HUES6 (cell line): Measurements from ENCODE around the gene ZSWIM3.

ENCODE experiments used
- H3K27ac ChIP-seq: 2 replicates; pipeline ENCODE4 v1.7.0; 2013; ENCODE audit warnings: low read depth, mild to moderate bottlenecking, low read length, inconsistent platforms
- H3K27me3 ChIP-seq: 2 replicates; pipeline ENCODE4 v1.6.1; 2013; ENCODE audit warnings: low read length; ENCODE audit not compliant: control insufficient read depth, insufficient read depth
- H3K36me3 ChIP-seq: 2 replicates; pipeline ENCODE4 v1.6.1; 2013; ENCODE audit warnings: low read length; ENCODE audit not compliant: control insufficient read depth, insufficient read depth
- H3K4me1 ChIP-seq: 2 replicates; pipeline ENCODE4 v1.6.1; 2013; ENCODE audit warnings: low read length; ENCODE audit not compliant: control insufficient read depth, insufficient read depth
- H3K4me3 ChIP-seq: 2 replicates; pipeline ENCODE4 v1.5.1; 2013; ENCODE audit warnings: low read depth, low read length
- H3K9ac ChIP-seq: one replicate; pipeline ENCODE4 v1.6.1; 2013; ENCODE audit warnings: mild to moderate bottlenecking, low read length
- H3K9me3 ChIP-seq: 2 replicates; pipeline ENCODE4 v1.6.1; 2013; ENCODE audit warnings: low read depth, low read length; ENCODE audit not compliant: control insufficient read depth, insufficient read depth

ZSWIM3 gene

GRCh38 chr20:45918182-45918737 lies 60.8 kb downstream of the ZSWIM3 start:
- Histone ChIP-seq H3K36me3 (no peaks in the 10 kb centered on the region), H3K27me3 (no peaks in the 10 kb centered on the region), H3K4me1 (no peaks in the 10 kb centered on the region), H3K4me3 (no peak overlapping the region), H3K9ac (no peak overlapping the region), H3K9me3 (no peaks in the 10 kb centered on the region), H3K27ac (no peak overlapping the region)

GRCh38 chr20:45918779-45919537 lies 61.5 kb downstream of the ZSWIM3 start:
- Histone ChIP-seq H3K4me1 (no peaks in the 10 kb centered on the region), H3K9me3 (no peaks in the 10 kb centered on the region), H3K4me3 (no peak overlapping the region), H3K9ac (no peak overlapping the region), H3K27ac (no peak overlapping the region), H3K27me3 (no peaks in the 10 kb centered on the region), H3K36me3 (no peaks in the 10 kb centered on the region)

- H3K27ac ChIP-seq, result no peak overlapping the region
- no peaks in the 10 kb centered on the region for H3K4me1 ChIP-seq
- no peaks in the 10 kb centered on the region for H3K27me3 ChIP-seq
Measured at GRCh38 chr20:45919542-45920399, 62.4 kb downstream of the ZSWIM3 start.

GRCh38 chr20:45920462-45921336 lies 63.3 kb downstream of the ZSWIM3 start:
- no peak overlapping the region for H3K27ac ChIP-seq
- no peaks in the 10 kb centered on the region for H3K4me1 ChIP-seq
- no peak overlapping the region for H3K4me3 ChIP-seq
- H3K36me3 ChIP-seq, result no peaks in the 10 kb centered on the region
- no peaks in the 10 kb centered on the region for H3K9me3 ChIP-seq
- no peaks in the 10 kb centered on the region for H3K27me3 ChIP-seq
- no peak overlapping the region for H3K9ac ChIP-seq

More at GRCh38 chr20:45919542-45920399, 62.4 kb downstream of the ZSWIM3 start:
- Histone ChIP-seq H3K36me3 (no peaks in the 10 kb centered on the region), H3K4me3 (no peak overlapping the region), H3K9me3 (no peaks in the 10 kb centered on the region), H3K9ac (no peak overlapping the region)

- Histone ChIP-seq H3K36me3 (no peaks in the 10 kb centered on the region), H3K4me1 (0 out of 2 replicates have a peak, but pooled peaks cover 3% of the 10 kb centered on the region), H3K4me3 (no peak overlapping the region), H3K27me3 (no peaks in the 10 kb centered on the region), H3K9me3 (no peaks in the 10 kb centered on the region), H3K9ac (no peak overlapping the region), H3K27ac (no peak overlapping the region)
Measured at GRCh38 chr20:45921337-45922189, 64.1 kb downstream of the ZSWIM3 start.

GRCh38 chr20:45924391-45925261 lies 67.2 kb downstream of the ZSWIM3 start:
- H3K4me1 ChIP-seq, result 0 out of 2 replicates have a peak, but pooled peaks cover 3% of the 10 kb centered on the region
- H3K36me3 ChIP-seq, result no peaks in the 10 kb centered on the region
- H3K27ac ChIP-seq, result no peak overlapping the region
- H3K4me3 ChIP-seq, result no peak overlapping the region
- no peaks in the 10 kb centered on the region for H3K27me3 ChIP-seq
- H3K9me3 ChIP-seq, result no peaks in the 10 kb centered on the region
- no peak overlapping the region for H3K9ac ChIP-seq

- Histone ChIP-seq H3K27me3 (no peaks in the 10 kb centered on the region), H3K27ac (no peak overlapping the region), H3K4me1 (0 out of 2 replicates have a peak, but pooled peaks cover 3% of the 10 kb centered on the region), H3K9ac (no peak overlapping the region), H3K36me3 (no peaks in the 10 kb centered on the region), H3K9me3 (no peaks in the 10 kb centered on the region), H3K4me3 (no peak overlapping the region)
Measured at GRCh38 chr20:45925821-45926506, 68.5 kb downstream of the ZSWIM3 start.

- no peaks in the 10 kb centered on the region for H3K36me3 ChIP-seq
- 0 out of 2 replicates have a peak, but pooled peaks cover 3% of the 10 kb centered on the region for H3K4me1 ChIP-seq
- no peak overlapping the region for H3K27ac ChIP-seq
- no peak overlapping the region for H3K4me3 ChIP-seq
- no peak overlapping the region for H3K9ac ChIP-seq
- H3K9me3 ChIP-seq, result no peaks in the 10 kb centered on the region
- no peaks in the 10 kb centered on the region for H3K27me3 ChIP-seq
Measured at GRCh38 chr20:45926731-45927070, 69.3 kb downstream of the ZSWIM3 start.
